K562 (cell line): ENCODE data around the gene ERAL1. TPM values are rescaled to one million over a fixed set of nuclear protein-coding genes. Genes with fewer than 3 reads are reported as not detected.

ENCODE experiments used
- CTBP1 ChIP-seq: fragments of 450-650 bp; IDR thresholded peaks from 2 replicates; pipeline ENCODE4 v1.6.1; 2016; ENCODE audit warnings: borderline replicate concordance
- EP300 ChIP-seq: IDR thresholded peaks from 2 replicates; pipeline ENCODE4 v1.6.1; 2012; ENCODE audit warnings: low read length, improper control_type of control experiment
- FOXJ2 ChIP-seq: fragments of 200-800 bp; sonication (Bioruptor generic); IDR thresholded peaks from 2 replicates; pipeline ENCODE4 v1.6.1; 2016; ENCODE audit warnings: missing genetic modification characterization, missing compliant biosample characterization
- FOXK2 ChIP-seq, 2 experiments: fragments of 450-650 bp; IDR thresholded peaks in 1 of 2; conservative IDR thresholded peaks in 1 of 2; 2 replicates each; pipeline ENCODE4 v1.6.1; 2016; ENCODE audit warnings: low read depth in 2 of 2, mild to moderate bottlenecking in 1 of 2
- HNRNPL ChIP-seq: fragments of 200-400 bp; formaldehyde crosslinking; IDR thresholded peaks from 2 replicates; pipeline ENCODE4 v1.6.1; 2017; ENCODE audit warnings: low read depth, mild to moderate bottlenecking, low read length
- KLF10 ChIP-seq: fragments of 250-450 bp; sonication (Bioruptor Pico); IDR thresholded peaks from 2 replicates; pipeline ENCODE4 v1.6.1; 2021; ENCODE audit warnings: matching md5 sums
- MIER1 ChIP-seq: fragments of 450-650 bp; IDR thresholded peaks from 2 replicates; pipeline ENCODE4 v1.6.1; 2016; ENCODE audit warnings: antibody characterized with exemption, mild to moderate bottlenecking, low read depth
- MTA2 ChIP-seq: fragments of 450-650 bp; IDR thresholded peaks from 2 replicates; pipeline ENCODE4 v1.6.1; 2016; ENCODE audit warnings: low read depth
- NRF1 ChIP-seq, 2 experiments: fragments of 450-650 bp; IDR thresholded peaks in 1 of 2; conservative IDR thresholded peaks in 1 of 2; 2 replicates each; pipeline ENCODE4 v1.6.1; 2014; ENCODE audit warnings: mild to moderate bottlenecking in 2 of 2
- PML ChIP-seq: IDR thresholded peaks from 2 replicates; pipeline ENCODE4 v1.6.1; 2012; ENCODE audit warnings: low read length, inconsistent platforms
- PPARD ChIP-seq: fragments of 250-450 bp; sonication (Bioruptor Pico); IDR thresholded peaks from 2 replicates; pipeline ENCODE4 v1.8.0; 2022; ENCODE audit warnings: inconsistent platforms, mild to moderate bottlenecking, moderate library complexity
- PRMT5 ChIP-seq: sonication (generic); formaldehyde crosslinking; IDR thresholded peaks from 2 replicates; pipeline ENCODE4 v1.5.0; 2020; ENCODE audit warnings: missing genetic modification reagents
- SIX5 ChIP-seq, 2 experiments: IDR thresholded peaks; 2 replicates each; pipeline ENCODE4 v1.6.1; 2011; ENCODE audit warnings: low read length in 2 of 2, borderline replicate concordance in 1 of 2, low read depth in 1 of 2, mild to moderate bottlenecking in 1 of 2, moderate library complexity in 1 of 2; ENCODE audit not compliant: insufficient read depth in 1 of 2
- SRSF7 ChIP-seq: fragments of 200-400 bp; formaldehyde crosslinking; optimal IDR thresholded peaks from 2 replicates; pipeline ENCODE3; 2017; ENCODE audit warnings: mild to moderate bottlenecking, low read depth, low read length
- ZKSCAN3 ChIP-seq: fragments of 250-450 bp; sonication (Bioruptor Pico); IDR thresholded peaks from 2 replicates; pipeline ENCODE4 v1.4.0; 2020
- ZNF217 ChIP-seq: sonication (generic); formaldehyde crosslinking; IDR thresholded peaks from 2 replicates; pipeline ENCODE4 v1.8.0; 2022; ENCODE audit warnings: mild to moderate bottlenecking, missing genetic modification reagents
- ZNF436 ChIP-seq: fragments of 250-450, 450-650 bp; sonication (Bioruptor Pico); formaldehyde crosslinking; IDR thresholded peaks from 2 replicates; pipeline ENCODE4 v1.7.0; 2020; ENCODE audit warnings: mild to moderate bottlenecking
- ZNF445 ChIP-seq: fragments of 250-450 bp; sonication (Bioruptor Pico); IDR thresholded peaks from 2 replicates; pipeline ENCODE4 v1.4.0; 2020; ENCODE audit warnings: low read depth, mild to moderate bottlenecking, moderate library complexity
- polyA plus RNA-seq, 8 experiments: library from polyadenylated mRNA; depleted of rRNA in 4 of 8; stranded (reverse) in 5 of 8; unstranded in 3 of 8; fragments of >200 nt; fragmentation: Nextera tagmentation in 2 of 8; fragmentation: Illumina TruSeq in 1 of 8; extraction: Ambion mirVana in 2 of 8; extraction: Trizol in 1 of 8; gene quantifications; 2 replicates each; pipeline versions ENCODE4 v1.2.1 to v1.2.3, GENCODE V29; 2011 to 2014; ENCODE audit warnings: inconsistent platforms in 1 of 8, missing spikeins in 1 of 8
- total RNA-seq, 7 experiments: library from RNA; depleted of rRNA in 6 of 7; stranded (reverse); fragments of >200 nt in 6 of 7; fragmentation: Illumina TruSeq in 2 of 7; extraction: Trizol in 2 of 7; gene quantifications; 2 replicates each; pipeline versions ENCODE4 v1.2.1 to v1.2.3, GENCODE V29; 2011 to 2021; ENCODE audit warnings: low replicate concordance in 1 of 7
- TF ChIP-seq, protein P1 (sequence below): sonication (generic); formaldehyde crosslinking; IDR thresholded peaks from 2 replicates; pipeline ENCODE4 v1.8.1; 2023; ENCODE audit warnings: mild to moderate bottlenecking, missing genetic modification reagents
- TF ChIP-seq, protein P2 (sequence below), 2 experiments: fragments of 150-350 bp in 1 of 2; IDR thresholded peaks; 2 replicates each; pipeline ENCODE4 v1.6.1; 2012 to 2016; ENCODE audit warnings: low read depth in 2 of 2, low read length in 2 of 2, mild to moderate bottlenecking in 1 of 2, moderate library complexity in 1 of 2
- TF ChIP-seq, protein P3 (sequence below): fragments of 250-450 bp; sonication (Bioruptor Pico); IDR thresholded peaks from 2 replicates; pipeline ENCODE4 v1.8.0; 2021; ENCODE audit warnings: borderline replicate concordance, mild to moderate bottlenecking, moderate library complexity; ENCODE audit not compliant: poor library complexity, severe bottlenecking

Gene ERAL1
- total and polyA plus RNA-seq, 9 of the 15 experiments (the other 6 are each of a cell fraction or from before 2014, with no cell fraction given) = 37.5 to 351 (median 106) TPM

DNA sequence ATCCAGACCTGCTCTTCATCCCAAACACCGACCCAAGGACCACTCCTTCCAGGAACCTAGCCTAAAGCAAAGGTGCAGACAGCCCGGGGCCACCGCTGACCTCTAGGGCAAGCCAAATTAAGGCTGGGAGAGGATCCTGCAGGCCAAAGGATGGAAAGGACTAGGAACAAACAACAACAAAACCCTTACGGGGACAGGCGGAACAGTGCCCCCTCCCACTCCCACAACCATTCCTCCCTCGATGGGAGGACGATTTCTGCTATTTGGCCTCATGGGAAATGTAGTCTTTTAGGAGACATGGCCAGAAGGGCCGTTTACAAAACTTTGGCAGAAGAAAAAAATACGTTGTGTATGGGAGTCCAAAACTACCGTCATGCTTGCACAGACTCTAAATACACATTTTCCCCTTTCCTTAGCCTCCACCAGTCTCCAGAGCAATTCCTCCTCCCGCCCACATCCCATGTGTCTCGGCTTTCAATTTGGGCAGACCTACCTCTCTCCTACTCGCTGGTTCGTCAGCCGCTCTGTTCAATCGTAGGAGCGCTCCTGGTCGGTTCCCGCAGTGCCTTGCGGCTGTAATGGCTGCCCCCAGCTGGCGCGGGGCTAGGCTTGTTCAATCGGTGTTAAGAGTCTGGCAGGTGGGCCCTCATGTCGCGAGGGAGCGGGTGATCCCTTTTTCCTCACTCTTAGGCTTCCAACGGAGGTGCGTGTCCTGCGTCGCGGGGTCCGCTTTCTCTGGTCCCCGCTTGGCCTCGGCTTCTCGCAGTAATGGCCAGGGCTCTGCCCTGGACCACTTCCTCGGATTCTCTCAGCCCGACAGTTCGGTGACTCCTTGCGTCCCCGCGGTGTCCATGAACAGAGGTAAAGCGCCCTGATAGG is at the start of gene ERAL1 (continued):
- no peak for TF ChIP-seq MTA2
- no peak for TF ChIP-seq PPARD (CRISPR knock-in tag)
- peak; percentile 61 to 73 for TF ChIP-seq NRF1 (conservative IDR thresholded peaks at IDR 0.05 in 1 of 2, IDR thresholded peaks at IDR 0.05 in 1 of 2)
- TF ChIP-seq ZNF445 = no peak
- no peak for TF ChIP-seq PRMT5
- TF ChIP-seq, protein P1, sequence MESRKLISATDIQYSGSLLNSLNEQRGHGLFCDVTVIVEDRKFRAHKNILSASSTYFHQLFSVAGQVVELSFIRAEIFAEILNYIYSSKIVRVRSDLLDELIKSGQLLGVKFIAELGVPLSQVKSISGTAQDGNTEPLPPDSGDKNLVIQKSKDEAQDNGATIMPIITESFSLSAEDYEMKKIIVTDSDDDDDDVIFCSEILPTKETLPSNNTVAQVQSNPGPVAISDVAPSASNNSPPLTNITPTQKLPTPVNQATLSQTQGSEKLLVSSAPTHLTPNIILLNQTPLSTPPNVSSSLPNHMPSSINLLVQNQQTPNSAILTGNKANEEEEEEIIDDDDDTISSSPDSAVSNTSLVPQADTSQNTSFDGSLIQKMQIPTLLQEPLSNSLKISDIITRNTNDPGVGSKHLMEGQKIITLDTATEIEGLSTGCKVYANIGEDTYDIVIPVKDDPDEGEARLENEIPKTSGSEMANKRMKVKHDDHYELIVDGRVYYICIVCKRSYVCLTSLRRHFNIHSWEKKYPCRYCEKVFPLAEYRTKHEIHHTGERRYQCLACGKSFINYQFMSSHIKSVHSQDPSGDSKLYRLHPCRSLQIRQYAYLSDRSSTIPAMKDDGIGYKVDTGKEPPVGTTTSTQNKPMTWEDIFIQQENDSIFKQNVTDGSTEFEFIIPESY = peak; percentile 36; the same call in 1 of the 2 replicates
- TF ChIP-seq, protein P2, sequence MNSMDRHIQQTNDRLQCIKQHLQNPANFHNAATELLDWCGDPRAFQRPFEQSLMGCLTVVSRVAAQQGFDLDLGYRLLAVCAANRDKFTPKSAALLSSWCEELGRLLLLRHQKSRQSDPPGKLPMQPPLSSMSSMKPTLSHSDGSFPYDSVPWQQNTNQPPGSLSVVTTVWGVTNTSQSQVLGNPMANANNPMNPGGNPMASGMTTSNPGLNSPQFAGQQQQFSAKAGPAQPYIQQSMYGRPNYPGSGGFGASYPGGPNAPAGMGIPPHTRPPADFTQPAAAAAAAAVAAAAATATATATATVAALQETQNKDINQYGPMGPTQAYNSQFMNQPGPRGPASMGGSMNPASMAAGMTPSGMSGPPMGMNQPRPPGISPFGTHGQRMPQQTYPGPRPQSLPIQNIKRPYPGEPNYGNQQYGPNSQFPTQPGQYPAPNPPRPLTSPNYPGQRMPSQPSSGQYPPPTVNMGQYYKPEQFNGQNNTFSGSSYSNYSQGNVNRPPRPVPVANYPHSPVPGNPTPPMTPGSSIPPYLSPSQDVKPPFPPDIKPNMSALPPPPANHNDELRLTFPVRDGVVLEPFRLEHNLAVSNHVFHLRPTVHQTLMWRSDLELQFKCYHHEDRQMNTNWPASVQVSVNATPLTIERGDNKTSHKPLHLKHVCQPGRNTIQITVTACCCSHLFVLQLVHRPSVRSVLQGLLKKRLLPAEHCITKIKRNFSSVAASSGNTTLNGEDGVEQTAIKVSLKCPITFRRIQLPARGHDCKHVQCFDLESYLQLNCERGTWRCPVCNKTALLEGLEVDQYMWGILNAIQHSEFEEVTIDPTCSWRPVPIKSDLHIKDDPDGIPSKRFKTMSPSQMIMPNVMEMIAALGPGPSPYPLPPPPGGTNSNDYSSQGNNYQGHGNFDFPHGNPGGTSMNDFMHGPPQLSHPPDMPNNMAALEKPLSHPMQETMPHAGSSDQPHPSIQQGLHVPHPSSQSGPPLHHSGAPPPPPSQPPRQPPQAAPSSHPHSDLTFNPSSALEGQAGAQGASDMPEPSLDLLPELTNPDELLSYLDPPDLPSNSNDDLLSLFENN (IDR thresholded peaks at IDR 0.05; ENCODE audit: low read depth in 2 of 2, low read length in 2 of 2) = 0 out of 4 replicates have a peak, but pooled peaks of 1 of the 2 experiments have one; percentile 47
- peak; percentile 65 to 69 for TF ChIP-seq FOXK2 (conservative IDR thresholded peaks at IDR 0.05 in 1 of 2, IDR thresholded peaks at IDR 0.05 in 1 of 2; ENCODE audit: low read depth in 2 of 2)
- TF ChIP-seq EP300 = 0 out of 2 replicates have a peak, but pooled peaks have one; percentile 20
- TF ChIP-seq SRSF7 = no peak
- no peak for TF ChIP-seq ZNF217 (CRISPR knock-in tag)
- TF ChIP-seq PML = peak; percentile 84
- TF ChIP-seq CTBP1 = peak; percentile 68
- TF ChIP-seq ZNF436 (CRISPR knock-in tag) = peak; percentile 26; the same call in 1 of the 2 replicates
- TF ChIP-seq ZKSCAN3 (CRISPR knock-in tag) = no peak
- TF ChIP-seq KLF10 = no peak
- 0 out of 2 replicates have a peak, but pooled peaks have one; percentile 25 for TF ChIP-seq FOXJ2 (tag)
- TF ChIP-seq SIX5 (IDR thresholded peaks at IDR 0.05; ENCODE audit: borderline replicate concordance in 1 of 2, insufficient read depth in 1 of 2, low read depth in 1 of 2, low read length in 2 of 2) = peak; percentile 60 to 76
- TF ChIP-seq, protein P3, sequence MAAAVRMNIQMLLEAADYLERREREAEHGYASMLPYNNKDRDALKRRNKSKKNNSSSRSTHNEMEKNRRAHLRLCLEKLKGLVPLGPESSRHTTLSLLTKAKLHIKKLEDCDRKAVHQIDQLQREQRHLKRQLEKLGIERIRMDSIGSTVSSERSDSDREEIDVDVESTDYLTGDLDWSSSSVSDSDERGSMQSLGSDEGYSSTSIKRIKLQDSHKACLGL (CRISPR knock-in tag) = peak; percentile 85
- no peak for TF ChIP-seq HNRNPL
- no peak for TF ChIP-seq MIER1
